ENCODE data around the gene PGA3.
"Not testable (repeated sequence)": the region's sequence is repeated elsewhere in the genome, so short reads cannot be mapped to it uniquely, and the experiment has no call there.

The PGA3 gene

GRCh38 chr11:61176446-61176845, 26.9 kb upstream of the PGA3 start:
- H3K36me3 ChIP-seq (replicated peaks), result no peaks in the 10 kb centered on the region
- H3K27me3 ChIP-seq (ENCODE audit: low read depth), result peaks cover 36% of the 10 kb centered on the region
- H3K4me1 ChIP-seq, result no peaks in the 10 kb centered on the region
- in situ Hi-C loops (cut with MboI; ENCODE audit: low sequenced_read_pairs), result no loop called here
- H3K4me3 ChIP-seq, result no peak overlapping the region
- no peak for DNase-seq (ENCODE audit: low spot score in 2 of 2)
- H3K9me3 ChIP-seq, result no peaks in the 10 kb centered on the region; the same call in 1 of the 2 replicates

GRCh38 chr11:61180205-61180604, 23.1 kb upstream of the PGA3 start:
- H3K9me3 ChIP-seq; in situ Hi-C loops (cut with MboI; ENCODE audit: low sequenced_read_pairs); H3K4me1 ChIP-seq; H3K4me3 ChIP-seq; DNase-seq (ENCODE audit: low spot score in 2 of 2); H3K36me3 ChIP-seq (replicated peaks): not testable (repeated sequence)
- H3K27me3 ChIP-seq (ENCODE audit: low read depth), result peaks cover 24% of the 10 kb centered on the region

- no peak for DNase-seq (ENCODE audit: low spot score in 2 of 2)
- H3K9me3 ChIP-seq, result no peaks in the 10 kb centered on the region; the same call in 1 of the 2 replicates
- in situ Hi-C loops (cut with MboI; ENCODE audit: low sequenced_read_pairs), result no loop called here
Measured at GRCh38 chr11:61181489-61181888, 21.8 kb upstream of the PGA3 start.

GRCh38 chr11:61183645-61184044, 19.7 kb upstream of the PGA3 start:
- peaks cover 7% of the 10 kb centered on the region; the same call in 1 of the 2 replicates for H3K27me3 ChIP-seq (ENCODE audit: low read depth)
- no peak for DNase-seq (ENCODE audit: low spot score in 2 of 2)
- no peak overlapping the region for H3K4me3 ChIP-seq
- no peaks in the 10 kb centered on the region for H3K36me3 ChIP-seq (replicated peaks)
- H3K4me1 ChIP-seq, result no peaks in the 10 kb centered on the region
- H3K9me3 ChIP-seq, result no peaks in the 10 kb centered on the region; the same call in 1 of the 2 replicates
- in situ Hi-C loops (cut with MboI; ENCODE audit: low sequenced_read_pairs), result no loop called here

More at GRCh38 chr11:61181489-61181888, 21.8 kb upstream of the PGA3 start:
- Histone ChIP-seq H3K4me3 (no peak overlapping the region), H3K4me1 (no peaks in the 10 kb centered on the region), H3K36me3 (replicated peaks) (no peaks in the 10 kb centered on the region), H3K27me3 (ENCODE audit: low read depth) (peaks cover 14% of the 10 kb centered on the region)

- Histone ChIP-seq H3K9me3 (no peaks in the 10 kb centered on the region; the same call in 1 of the 2 replicates), H3K36me3 (replicated peaks) (no peaks in the 10 kb centered on the region), H3K27me3 (ENCODE audit: low read depth) (no peaks in the 10 kb centered on the region), H3K4me3 (no peak overlapping the region), H3K4me1 (no peaks in the 10 kb centered on the region)
- DNase-seq (ENCODE audit: low spot score in 2 of 2), result no peak
- in situ Hi-C loops (cut with MboI; ENCODE audit: low sequenced_read_pairs), result no loop called here
Measured at GRCh38 chr11:61186504-61186903, 16.8 kb upstream of the PGA3 start.

- in situ Hi-C loops (cut with MboI; ENCODE audit: low sequenced_read_pairs), result no loop called here
- Histone ChIP-seq H3K4me3 (no peak overlapping the region), H3K36me3 (replicated peaks) (no peaks in the 10 kb centered on the region), H3K9me3 (no peaks in the 10 kb centered on the region; the same call in 1 of the 2 replicates), H3K4me1 (no peaks in the 10 kb centered on the region), H3K27me3 (ENCODE audit: low read depth) (no peaks in the 10 kb centered on the region; the same call in 1 of the 2 replicates)
- DNase-seq (ENCODE audit: low spot score in 2 of 2), result peak; percentile 75 to 90
Measured at GRCh38 chr11:61187505-61188130, 15.7 kb upstream of the PGA3 start.

GRCh38 chr11:61189933-61190332, 13.4 kb upstream of the PGA3 start:
- H3K27me3 ChIP-seq (ENCODE audit: low read depth), result peaks cover 2% of the 10 kb centered on the region; the same call in 1 of the 2 replicates
- in situ Hi-C loops (cut with MboI; ENCODE audit: low sequenced_read_pairs), result no loop called here
- H3K36me3 ChIP-seq (replicated peaks), result no peaks in the 10 kb centered on the region
- DNase-seq (ENCODE audit: low spot score in 2 of 2), result no peak
- H3K4me3 ChIP-seq, result no peak overlapping the region
- H3K4me1 ChIP-seq, result no peaks in the 10 kb centered on the region
- no peaks in the 10 kb centered on the region; the same call in 1 of the 2 replicates for H3K9me3 ChIP-seq

- no peaks in the 10 kb centered on the region for H3K36me3 ChIP-seq (replicated peaks)
- H3K27me3 ChIP-seq (ENCODE audit: low read depth), result peaks cover 2% of the 10 kb centered on the region; the same call in 1 of the 2 replicates
- no peak for DNase-seq (ENCODE audit: low spot score in 2 of 2)
- H3K9me3 ChIP-seq, result no peaks in the 10 kb centered on the region; the same call in 1 of the 2 replicates
- no peaks in the 10 kb centered on the region for H3K4me1 ChIP-seq
- in situ Hi-C loops (cut with MboI; ENCODE audit: low sequenced_read_pairs), result no loop called here
- H3K4me3 ChIP-seq, result no peak overlapping the region
Measured at GRCh38 chr11:61193596-61193995, 9.7 kb upstream of the PGA3 start.

GRCh38 chr11:61194169-61194671, 9.1 kb upstream of the PGA3 start:
- in situ Hi-C loops (cut with MboI; ENCODE audit: low sequenced_read_pairs), result no loop called here
- H3K4me1 ChIP-seq, result no peaks in the 10 kb centered on the region
- H3K27me3 ChIP-seq (ENCODE audit: low read depth), result peaks cover 2% of the 10 kb centered on the region; the same call in 1 of the 2 replicates
- no peak overlapping the region for H3K4me3 ChIP-seq
- H3K9me3 ChIP-seq, result no peaks in the 10 kb centered on the region; the same call in 1 of the 2 replicates
- DNase-seq (ENCODE audit: low spot score in 2 of 2), result no peak
- no peaks in the 10 kb centered on the region for H3K36me3 ChIP-seq (replicated peaks)

- Histone ChIP-seq H3K4me3 (no peak overlapping the region), H3K27me3 (ENCODE audit: low read depth) (peaks cover 2% of the 10 kb centered on the region; the same call in 1 of the 2 replicates)
Measured at GRCh38 chr11:61194981-61195695, 8.2 kb upstream of the PGA3 start.

GRCh38 chr11:61195719-61196118, 7.6 kb upstream of the PGA3 start:
- Histone ChIP-seq H3K27me3 (ENCODE audit: low read depth) (peaks cover 2% of the 10 kb centered on the region; the same call in 1 of the 2 replicates), H3K4me1 (no peaks in the 10 kb centered on the region), H3K36me3 (replicated peaks) (no peaks in the 10 kb centered on the region), H3K4me3 (no peak overlapping the region), H3K9me3 (no peaks in the 10 kb centered on the region; the same call in 1 of the 2 replicates)
- no peak for DNase-seq (ENCODE audit: low spot score in 2 of 2)
- in situ Hi-C loops (cut with MboI; ENCODE audit: low sequenced_read_pairs), result no loop called here

More at GRCh38 chr11:61194981-61195695, 8.2 kb upstream of the PGA3 start:
- Histone ChIP-seq H3K9me3 (no peaks in the 10 kb centered on the region; the same call in 1 of the 2 replicates), H3K4me1 (no peaks in the 10 kb centered on the region), H3K36me3 (replicated peaks) (no peaks in the 10 kb centered on the region)
- no peak for DNase-seq (ENCODE audit: low spot score in 2 of 2)
- in situ Hi-C loops (cut with MboI; ENCODE audit: low sequenced_read_pairs), result no loop called here

- peaks cover 2% of the 10 kb centered on the region; the same call in 1 of the 2 replicates for H3K27me3 ChIP-seq (ENCODE audit: low read depth)
- in situ Hi-C loops (cut with MboI; ENCODE audit: low sequenced_read_pairs), result no loop called here
- no peaks in the 10 kb centered on the region for H3K4me1 ChIP-seq
- no peak for DNase-seq (ENCODE audit: low spot score in 2 of 2)
- no peaks in the 10 kb centered on the region for H3K9me3 ChIP-seq
- no peaks in the 10 kb centered on the region for H3K36me3 ChIP-seq (replicated peaks)
- no peak overlapping the region for H3K4me3 ChIP-seq
Measured at GRCh38 chr11:61198361-61198760, 5.0 kb upstream of the PGA3 start.

GRCh38 chr11:61198948-61199523, 4.3 kb upstream of the PGA3 start:
- H3K4me3 ChIP-seq, result no peak overlapping the region
- in situ Hi-C loops (cut with MboI; ENCODE audit: low sequenced_read_pairs), result no loop called here
- no peaks in the 10 kb centered on the region for H3K36me3 ChIP-seq (replicated peaks)
- H3K27me3 ChIP-seq (ENCODE audit: low read depth), result peaks cover 2% of the 10 kb centered on the region; the same call in 1 of the 2 replicates
- no peaks in the 10 kb centered on the region for H3K4me1 ChIP-seq
- no peaks in the 10 kb centered on the region for H3K9me3 ChIP-seq
- DNase-seq (ENCODE audit: low spot score in 2 of 2), result no peak

Data from HAP-1 (cell line).